GM18520 (cell line): ENCODE measurements around the gene ABCB6.
"Not testable (repeated sequence)": the region's sequence is repeated elsewhere in the genome, so short reads cannot be mapped to it uniquely, and the experiment has no call there.

Experiments used
- ATAC-seq: cut with Tn5 transposase; IDR thresholded peaks from one replicate; pipeline ENCODE4 v1.9.1; 2021; ENCODE audit not compliant: unreplicated experiment

The ABCB6 gene

GRCh38 chr2:219218732-219219701 lies at the start of gene ABCB6:
Gene ABCB6 (minus strand): TSS chr2:219218958. CDS start chr2:219218673, 285 bp downstream.
- peak; percentile 57 for ATAC-seq

GRCh38 chr2:219268294-219268693 lies 49.5 kb upstream of the ABCB6 start:
- no peak for ATAC-seq

- no peak for ATAC-seq
Measured at GRCh38 chr2:219266886-219267285, 48.1 kb upstream of the ABCB6 start.

- ATAC-seq = no peak
Measured at GRCh38 chr2:219266232-219266631, 47.5 kb upstream of the ABCB6 start.

- ATAC-seq = no peak
Measured at GRCh38 chr2:219261024-219261855, 42.5 kb upstream of the ABCB6 start.

- ATAC-seq = not testable (repeated sequence)
Measured at GRCh38 chr2:219258942-219259341, 40.2 kb upstream of the ABCB6 start.

- ATAC-seq = peak; percentile 16
Measured at GRCh38 chr2:219254590-219255201, 35.9 kb upstream of the ABCB6 start.

- peak; percentile 37 for ATAC-seq
Measured at GRCh38 chr2:219253753-219254589, 35.2 kb upstream of the ABCB6 start, which contains the start of gene TUBA4A. Gene TUBA4A (minus strand): TSS chr2:219253918. CDS start chr2:219253858, 60 bp downstream.

- no peak for ATAC-seq
Measured at GRCh38 chr2:219252900-219253752, 34.4 kb upstream of the ABCB6 start, which contains the start of gene TUBA4B. Gene TUBA4B (plus strand): TSS chr2:219253243. CDS start chr2:219253408, 165 bp downstream.

- no peak for ATAC-seq
Measured at GRCh38 chr2:219252570-219252899, 33.8 kb upstream of the ABCB6 start.

- no peak for ATAC-seq
Measured at GRCh38 chr2:219252084-219252483, 33.3 kb upstream of the ABCB6 start.

- ATAC-seq = no peak
Measured at GRCh38 chr2:219251656-219252055, 32.9 kb upstream of the ABCB6 start.

- no peak for ATAC-seq
Measured at GRCh38 chr2:219250049-219250781, 31.5 kb upstream of the ABCB6 start.

- ATAC-seq = peak; percentile 25
Measured at GRCh38 chr2:219249203-219249980, 30.6 kb upstream of the ABCB6 start.

GRCh38 chr2:219248845-219249202 lies 30.1 kb upstream of the ABCB6 start:
- ATAC-seq = no peak

- no peak for ATAC-seq
Measured at GRCh38 chr2:219247678-219248642, 29.2 kb upstream of the ABCB6 start.

- ATAC-seq = no peak
Measured at GRCh38 chr2:219246559-219246958, 27.8 kb upstream of the ABCB6 start.
